Fibroblast of the aortic adventitia (primary cell): ENCODE data around the gene SYT4. TPM values are rescaled to one million over a fixed set of nuclear protein-coding genes. Genes with fewer than 3 reads are reported as not detected.
"Not testable (repeated sequence)": the region's sequence is repeated elsewhere in the genome, so short reads cannot be mapped to it uniquely, and the experiment has no call there.

Experiments
- DNase-seq: peaks from one replicate; pipeline ENCODE4 v3.0.0-alpha.2; 2010; ENCODE audit warnings: low read depth
- H3K4me3 ChIP-seq: 2 replicates; pipeline ENCODE4 v1.5.1; 2011; ENCODE audit warnings: low read depth, mild to moderate bottlenecking, control low read depth, low read length, moderate library complexity
- CTCF ChIP-seq: IDR thresholded peaks from 2 replicates; pipeline ENCODE4 v1.5.1; 2011; ENCODE audit warnings: mild to moderate bottlenecking, low read length, control low read depth, inconsistent platforms; ENCODE audit not compliant: insufficient read depth
- total RNA-seq: library from RNA; depleted of rRNA; stranded (reverse); fragments of >200 nt; gene quantifications from 2 replicates; pipeline ENCODE4 v1.2.3, GENCODE V29; 2012; ENCODE audit warnings: low replicate concordance

The SYT4 gene
- under 0.01 TPM in 1 of 2 replicates, not detected in the other for total RNA-seq

GRCh38 chr18:43277164-43277600, at the start of gene SYT4:
Gene SYT4 (minus strand): TSS chr18:43277490. CDS start chr18:43277281, 209 bp downstream.
- no peak for TF ChIP-seq CTCF
- H3K4me3 ChIP-seq = no peak within 1 kb of the TSS
- peak; percentile 53 for DNase-seq

- DNase-seq = no peak
- TF ChIP-seq CTCF = no peak
- H3K4me3 ChIP-seq = no peak overlapping the region
Measured at GRCh38 chr18:43322132-43322531, 44.8 kb upstream of the SYT4 start.

- no peak for TF ChIP-seq CTCF
- no peak for DNase-seq
- no peak overlapping the region for H3K4me3 ChIP-seq
Measured at GRCh38 chr18:43314941-43315340, 37.7 kb upstream of the SYT4 start.

GRCh38 chr18:43312891-43313290, 35.6 kb upstream of the SYT4 start:
- H3K4me3 ChIP-seq = no peak overlapping the region
- no peak for DNase-seq
- no peak for TF ChIP-seq CTCF

GRCh38 chr18:43310239-43310638, 32.9 kb upstream of the SYT4 start:
- no peak for TF ChIP-seq CTCF
- no peak overlapping the region for H3K4me3 ChIP-seq
- DNase-seq = no peak

GRCh38 chr18:43303376-43303775, 26.1 kb upstream of the SYT4 start:
- H3K4me3 ChIP-seq = no peak overlapping the region
- TF ChIP-seq CTCF = no peak
- no peak for DNase-seq

- not testable (repeated sequence) for H3K4me3 ChIP-seq, DNase-seq
Measured at GRCh38 chr18:43286187-43286586, 8.9 kb upstream of the SYT4 start.
